Endothelial cell of umbilical vein (primary cell): ENCODE data around the gene AS3MT. TPM values are rescaled to one million over a fixed set of nuclear protein-coding genes. Genes with fewer than 3 reads are reported as not detected.

ENCODE experiments used
- BruUV-seq: library from RNA; stranded (reverse); fragments of 400-500 nt; replicated peaks from 2 replicates; lab custom pipeline; 2021; lab: Mats Ljungman, UMichigan
- CTCF ChIA-PET: fragments of 300-600, 350-600 bp; sonication (Branson Sonifier 250); formaldehyde crosslinking; loops from one replicate; lab custom pipeline; 2021; ENCODE audit warnings: antibody characterized with exemption, inconsistent platforms; lab: Charles Lee
- POLR2A ChIA-PET: fragments of 300-600, 350-600 bp; sonication (Branson Sonifier 250); formaldehyde crosslinking; loops from one replicate; lab custom pipeline; 2021; ENCODE audit warnings: antibody characterized with exemption, inconsistent platforms; lab: Charles Lee
- DNase-seq: peaks from one replicate; pipeline ENCODE4 v3.0.0-alpha.2; 2011; ENCODE audit warnings: low read depth, low spot score
- FAIRE-seq: peaks from 2 replicates; lab custom pipeline; 2011; peaks lifted over from hg19 to GRCh38; lab: Jason Lieb, UNC
- H2AFZ ChIP-seq: 2 replicates; pipeline ENCODE4 v1.6.0; 2012; ENCODE audit warnings: low read depth, low read length, control low read depth, inconsistent platforms
- H3K27ac ChIP-seq: 2 replicates; pipeline ENCODE4 v1.5.1; 2011; ENCODE audit warnings: low read depth, mild to moderate bottlenecking, control low read depth, low read length, moderate library complexity; ENCODE audit not compliant: insufficient read depth
- H3K27me3 ChIP-seq, 2 experiments: 2 replicates each; pipeline versions ENCODE4 v1.6.0 to v1.6.1; 2011; ENCODE audit warnings: low read length in 2 of 2, mixed read lengths in 1 of 2; ENCODE audit not compliant: control insufficient read depth in 2 of 2, insufficient read depth in 2 of 2
- H3K36me3 ChIP-seq, 2 experiments: 2 replicates in 1 of 2; 3 replicates in 1 of 2; pipeline ENCODE4 v1.5.1; 2011; ENCODE audit warnings: low read length in 2 of 2, mild to moderate bottlenecking in 1 of 2, moderate library complexity in 1 of 2; ENCODE audit not compliant: control insufficient read depth in 2 of 2, insufficient read depth in 2 of 2; ENCODE audit errors: extremely low read depth in 1 of 2
- H3K4me1 ChIP-seq: 3 replicates; pipeline ENCODE4 v1.5.1; 2011; ENCODE audit warnings: mild to moderate bottlenecking, low read length; ENCODE audit not compliant: control insufficient read depth, insufficient read depth; ENCODE audit errors: extremely low read depth
- H3K4me2 ChIP-seq: 2 replicates; pipeline ENCODE4 v1.6.1; 2011; ENCODE audit warnings: low read length, control low read depth, mixed read lengths; ENCODE audit not compliant: insufficient read depth
- H3K4me3 ChIP-seq, 3 experiments: fragments of 200-600 bp in 1 of 3; sonication (generic), shearing (Covaris generic) in 1 of 3; replicated peaks in 1 of 3; 2 replicates each; pipeline ENCODE4 v1.5.1; 2011 to 2016; ENCODE audit warnings: control low read depth in 3 of 3, low read length in 3 of 3, mild to moderate bottlenecking in 2 of 3, inconsistent platforms in 1 of 3, low read depth in 1 of 3, moderate library complexity in 1 of 3; ENCODE audit not compliant: insufficient read depth in 1 of 3
- H3K79me2 ChIP-seq: 2 replicates; pipeline ENCODE4 v1.6.0; 2012; ENCODE audit warnings: low read length, inconsistent platforms; ENCODE audit not compliant: control insufficient read depth, insufficient read depth
- H3K9ac ChIP-seq: replicated peaks from 2 replicates; pipeline ENCODE3; 2011; ENCODE audit warnings: low read length, control low read depth; ENCODE audit not compliant: insufficient read depth; ENCODE audit errors: extremely low read depth
- H3K9me1 ChIP-seq: replicated peaks from 3 replicates; pipeline ENCODE4 v1.6.0; 2011; ENCODE audit warnings: mild to moderate bottlenecking, low read length; ENCODE audit not compliant: control insufficient read depth, insufficient read depth; ENCODE audit errors: extremely low read depth
- H3K9me3 ChIP-seq: replicated peaks from 2 replicates; pipeline ENCODE4 v1.5.1; 2012; ENCODE audit warnings: low read length, inconsistent platforms; ENCODE audit not compliant: control insufficient read depth, insufficient read depth
- H4K20me1 ChIP-seq: replicated peaks from 2 replicates; pipeline ENCODE3; 2011; ENCODE audit warnings: mild to moderate bottlenecking, low read length; ENCODE audit not compliant: control insufficient read depth, insufficient read depth; ENCODE audit errors: extremely low read depth
- EZH2 ChIP-seq: IDR thresholded peaks from 2 replicates; pipeline ENCODE4 v1.6.1; 2012; ENCODE audit warnings: borderline replicate concordance, low read depth, mild to moderate bottlenecking, moderate library complexity, low read length, inconsistent platforms; ENCODE audit not compliant: severe bottlenecking
- FOS ChIP-seq: IDR thresholded peaks from 2 replicates; pipeline ENCODE4 v1.6.1; 2011; ENCODE audit warnings: mild to moderate bottlenecking, low read length, moderate library complexity, borderline replicate concordance; ENCODE audit not compliant: insufficient read depth
- GATA2 ChIP-seq: IDR thresholded peaks from 2 replicates; pipeline ENCODE4 v1.7.0; 2011; ENCODE audit warnings: low read depth, mild to moderate bottlenecking, moderate library complexity, mixed read lengths, low read length; ENCODE audit not compliant: insufficient read length, insufficient read depth
- JUN ChIP-seq: IDR thresholded peaks from 2 replicates; pipeline ENCODE4 v1.6.1; 2011; ENCODE audit warnings: borderline replicate concordance, low read depth; ENCODE audit not compliant: insufficient read length, insufficient read depth
- MAX ChIP-seq: IDR thresholded peaks from 2 replicates; pipeline ENCODE4 v1.6.1; 2011; ENCODE audit not compliant: insufficient read depth, insufficient read length
- MYC ChIP-seq: IDR thresholded peaks from one replicate; pipeline ENCODE4 v1.6.1; 2011; ENCODE audit warnings: mild to moderate bottlenecking, low read depth, low read length
- POLR2A ChIP-seq: IDR thresholded peaks from 2 replicates; pipeline ENCODE4 v1.6.1; 2012; ENCODE audit warnings: low read depth, mild to moderate bottlenecking, control low read depth, low read length
- POLR2AphosphoS5 ChIP-seq: IDR thresholded peaks from 2 replicates; pipeline ENCODE4 v1.6.1; 2012; ENCODE audit warnings: low read depth, mild to moderate bottlenecking, control low read depth, low read length, moderate library complexity; ENCODE audit not compliant: insufficient read depth
- dilution Hi-C: fragments of 300-500 bp; cut with MboI; formaldehyde crosslinking; loops from one replicate; pipeline ENCODE4 v1.15.0; 2019; ENCODE audit warnings: low sequenced_read_pairs; ENCODE audit not compliant: extremely low pct_ligation_motif_present
- intact Hi-C: fragments of 100-400 bp; cut with micrococcal nuclease; formaldehyde crosslinking; loops from one replicate; pipeline ENCODE4 v1.10.0; 2022
- polyA plus RNA-seq, 4 experiments: library from polyadenylated mRNA; depleted of rRNA in 3 of 4; stranded (reverse) in 3 of 4; unstranded in 1 of 4; fragments of >200 nt; gene quantifications; 2 replicates each; pipeline versions ENCODE4 v1.2.1 to v1.2.3, GENCODE V29; 2011 to 2012; ENCODE audit warnings: missing spikeins in 1 of 4
- total RNA-seq: library from RNA; stranded (reverse); gene quantifications from 2 replicates; pipeline ENCODE4 v1.2.3, GENCODE V29; 2021
- TF ChIP-seq, protein P1 (sequence below), 2 donors: IDR thresholded peaks; 1 replicate in 1 of 2; 2 replicates in 1 of 2; pipeline ENCODE4 v1.5.1; 2011; ENCODE audit warnings: low read length in 2 of 2, mild to moderate bottlenecking in 2 of 2, moderate library complexity in 2 of 2, control low read depth in 1 of 2, inconsistent platforms in 1 of 2, low read depth in 1 of 2; ENCODE audit not compliant: insufficient read depth in 1 of 2; ENCODE audit errors: extremely low read depth in 1 of 2

The AS3MT gene
- total and polyA plus RNA-seq, 2 donors (not counting 3 experiments of a cell fraction or from before 2014, with no cell fraction given), result 1.0 TPM; not detected in 1

GRCh38 chr10:102868911-102869257, 386 bp upstream of the AS3MT start:
- H3K27me3 ChIP-seq, result peaks cover 2% of the 10 kb centered on the region in 2 experiments
- ChIA-PET POLR2A (no interaction called here), CTCF (interaction anchor here (0.9 to 1.3 kb wide), 5 partner anchors 24 to 190 kb away, joined by 3 to 10 read pairs (median 3); partner anchors contain the start of gene CYP17A1)
- peak overlapping the region; percentile 80 for H2AFZ ChIP-seq
- no TSS peak for BruUV-seq
- no peak overlapping the region for H3K27ac ChIP-seq
- H3K36me3 ChIP-seq, result no peaks in the 10 kb centered on the region
- H3K4me1 ChIP-seq, result peaks cover 5% of the 10 kb centered on the region
- DNase-seq (no peak), FAIRE-seq (no peak)
- H3K4me3 ChIP-seq, result peak overlapping the region in 2 of 3 experiments; percentile 42 to 53
- peak overlapping the region; percentile 74 for H3K4me2 ChIP-seq
- no peaks in the 10 kb centered on the region for H3K79me2 ChIP-seq
- dilution Hi-C loops, result no loop called here
- H4K20me1 ChIP-seq, result no peaks in the 10 kb centered on the region
- intact Hi-C loops, result no loop called here
- H3K9me1 ChIP-seq, result no peaks in the 10 kb centered on the region
- no peak for TF ChIP-seq FOS
- no peak for TF ChIP-seq GATA2
- TF ChIP-seq, protein P1, sequence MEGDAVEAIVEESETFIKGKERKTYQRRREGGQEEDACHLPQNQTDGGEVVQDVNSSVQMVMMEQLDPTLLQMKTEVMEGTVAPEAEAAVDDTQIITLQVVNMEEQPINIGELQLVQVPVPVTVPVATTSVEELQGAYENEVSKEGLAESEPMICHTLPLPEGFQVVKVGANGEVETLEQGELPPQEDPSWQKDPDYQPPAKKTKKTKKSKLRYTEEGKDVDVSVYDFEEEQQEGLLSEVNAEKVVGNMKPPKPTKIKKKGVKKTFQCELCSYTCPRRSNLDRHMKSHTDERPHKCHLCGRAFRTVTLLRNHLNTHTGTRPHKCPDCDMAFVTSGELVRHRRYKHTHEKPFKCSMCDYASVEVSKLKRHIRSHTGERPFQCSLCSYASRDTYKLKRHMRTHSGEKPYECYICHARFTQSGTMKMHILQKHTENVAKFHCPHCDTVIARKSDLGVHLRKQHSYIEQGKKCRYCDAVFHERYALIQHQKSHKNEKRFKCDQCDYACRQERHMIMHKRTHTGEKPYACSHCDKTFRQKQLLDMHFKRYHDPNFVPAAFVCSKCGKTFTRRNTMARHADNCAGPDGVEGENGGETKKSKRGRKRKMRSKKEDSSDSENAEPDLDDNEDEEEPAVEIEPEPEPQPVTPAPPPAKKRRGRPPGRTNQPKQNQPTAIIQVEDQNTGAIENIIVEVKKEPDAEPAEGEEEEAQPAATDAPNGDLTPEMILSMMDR (IDR thresholded peaks at IDR 0.05; ENCODE audit: extremely low read depth in 1 of 2, insufficient read depth in 1 of 2, low read depth in 1 of 2, low read length in 2 of 2), result no peak
- no peak for TF ChIP-seq POLR2AphosphoS5
- no peak for TF ChIP-seq MYC
- no peak for TF ChIP-seq POLR2A
- no peak for TF ChIP-seq JUN
- TF ChIP-seq EZH2, result no peak
- no peak for TF ChIP-seq MAX
- H3K9ac ChIP-seq, result no peak overlapping the region
- H3K9me3 ChIP-seq, result no peaks in the 10 kb centered on the region
